GM21825 (cell line): ENCODE measurements around the gene BIRC6.
"Not testable (repeated sequence)": the region's sequence is repeated elsewhere in the genome, so short reads cannot be mapped to it uniquely, and the experiment has no call there.

Source experiments
- ATAC-seq: cut with Tn5 transposase; IDR thresholded peaks from one replicate; pipeline ENCODE4 v1.9.1; 2021; ENCODE audit warnings: mild to moderate bottlenecking, moderate library complexity; ENCODE audit not compliant: unreplicated experiment

Gene BIRC6

GRCh38 chr2:32611366-32611765 is 254.5 kb downstream of the BIRC6 start:
- no peak for ATAC-seq

GRCh38 chr2:32611771-32612170 is 254.9 kb downstream of the BIRC6 start:
- no peak for ATAC-seq

- no peak for ATAC-seq
These were observed 257.3 kb downstream of the BIRC6 start for GRCh38 chr2:32614084-32614483.

- no peak for ATAC-seq
These were observed 260.9 kb downstream of the BIRC6 start for GRCh38 chr2:32617599-32618189.

- ATAC-seq = no peak
These were observed 265.9 kb downstream of the BIRC6 start for GRCh38 chr2:32622570-32623310.

- no peak for ATAC-seq
These were observed 266.5 kb downstream of the BIRC6 start for GRCh38 chr2:32623311-32623706.

GRCh38 chr2:32624812-32625211 is 268.0 kb downstream of the BIRC6 start:
- ATAC-seq = no peak

- ATAC-seq = no peak
These were observed 269.9 kb downstream of the BIRC6 start for GRCh38 chr2:32626639-32627221.

- peak; percentile 29 for ATAC-seq
These were observed 270.6 kb downstream of the BIRC6 start for GRCh38 chr2:32627441-32627813.

GRCh38 chr2:32627814-32628579 is 271.2 kb downstream of the BIRC6 start, which contains the start of gene TTC27:
TSS of gene TTC27 (plus strand) at chr2:32628050. CDS start at chr2:32628293, 243 bp downstream.
- ATAC-seq = peak; percentile 100

- no peak for ATAC-seq
These were observed 275.3 kb downstream of the BIRC6 start for GRCh38 chr2:32632089-32632488.

- ATAC-seq = no peak
These were observed 276.2 kb downstream of the BIRC6 start for GRCh38 chr2:32633040-32633439.

GRCh38 chr2:32638548-32638947 is 281.7 kb downstream of the BIRC6 start:
- not testable (repeated sequence) for ATAC-seq

GRCh38 chr2:32641180-32641579 is 284.4 kb downstream of the BIRC6 start:
- ATAC-seq = no peak

GRCh38 chr2:32647180-32647651 is 290.4 kb downstream of the BIRC6 start:
- ATAC-seq = no peak

- ATAC-seq = no peak
These were observed 295.9 kb downstream of the BIRC6 start for GRCh38 chr2:32652555-32653209.

GRCh38 chr2:32656069-32656468 is 299.2 kb downstream of the BIRC6 start:
- ATAC-seq = no peak

- no peak for ATAC-seq
These were observed 307.0 kb downstream of the BIRC6 start for GRCh38 chr2:32663864-32664263.

GRCh38 chr2:32666704-32667103 is 309.9 kb downstream of the BIRC6 start:
- ATAC-seq = no peak

- ATAC-seq = no peak
These were observed 311.4 kb downstream of the BIRC6 start for GRCh38 chr2:32668254-32668653.
